Endothelial cell of umbilical vein (primary cell): ENCODE measurements around the gene PRSS33. TPM values are rescaled to one million over a fixed set of nuclear protein-coding genes. Genes with fewer than 3 reads are reported as not detected.

Experiments used
- BruUV-seq: library from RNA; stranded (reverse); fragments of 400-500 nt; replicated peaks from 2 replicates; lab custom pipeline; 2021; lab: Mats Ljungman, UMichigan
- CTCF ChIA-PET: fragments of 300-600, 350-600 bp; sonication (Branson Sonifier 250); formaldehyde crosslinking; loops from one replicate; lab custom pipeline; 2021; ENCODE audit warnings: antibody characterized with exemption, inconsistent platforms; lab: Charles Lee
- POLR2A ChIA-PET: fragments of 300-600, 350-600 bp; sonication (Branson Sonifier 250); formaldehyde crosslinking; loops from one replicate; lab custom pipeline; 2021; ENCODE audit warnings: antibody characterized with exemption, inconsistent platforms; lab: Charles Lee
- DNase-seq: peaks from one replicate; pipeline ENCODE4 v3.0.0-alpha.2; 2011; ENCODE audit warnings: low read depth, low spot score
- FAIRE-seq: peaks from 2 replicates; lab custom pipeline; 2011; peaks lifted over from hg19 to GRCh38; lab: Jason Lieb, UNC
- H2AFZ ChIP-seq: 2 replicates; pipeline ENCODE4 v1.6.0; 2012; ENCODE audit warnings: low read depth, low read length, control low read depth, inconsistent platforms
- H3K27ac ChIP-seq: 2 replicates; pipeline ENCODE4 v1.5.1; 2011; ENCODE audit warnings: low read depth, mild to moderate bottlenecking, control low read depth, low read length, moderate library complexity; ENCODE audit not compliant: insufficient read depth
- H3K27me3 ChIP-seq, 2 experiments: 2 replicates each; pipeline versions ENCODE4 v1.6.0 to v1.6.1; 2011; ENCODE audit warnings: low read length in 2 of 2, mixed read lengths in 1 of 2; ENCODE audit not compliant: control insufficient read depth in 2 of 2, insufficient read depth in 2 of 2
- H3K36me3 ChIP-seq, 2 experiments: 2 replicates in 1 of 2; 3 replicates in 1 of 2; pipeline ENCODE4 v1.5.1; 2011; ENCODE audit warnings: low read length in 2 of 2, mild to moderate bottlenecking in 1 of 2, moderate library complexity in 1 of 2; ENCODE audit not compliant: control insufficient read depth in 2 of 2, insufficient read depth in 2 of 2; ENCODE audit errors: extremely low read depth in 1 of 2
- H3K4me1 ChIP-seq: 3 replicates; pipeline ENCODE4 v1.5.1; 2011; ENCODE audit warnings: mild to moderate bottlenecking, low read length; ENCODE audit not compliant: control insufficient read depth, insufficient read depth; ENCODE audit errors: extremely low read depth
- H3K4me2 ChIP-seq: 2 replicates; pipeline ENCODE4 v1.6.1; 2011; ENCODE audit warnings: low read length, control low read depth, mixed read lengths; ENCODE audit not compliant: insufficient read depth
- H3K4me3 ChIP-seq, 3 experiments: fragments of 200-600 bp in 1 of 3; sonication (generic), shearing (Covaris generic) in 1 of 3; replicated peaks in 1 of 3; 2 replicates each; pipeline ENCODE4 v1.5.1; 2011 to 2016; ENCODE audit warnings: control low read depth in 3 of 3, low read length in 3 of 3, mild to moderate bottlenecking in 2 of 3, inconsistent platforms in 1 of 3, low read depth in 1 of 3, moderate library complexity in 1 of 3; ENCODE audit not compliant: insufficient read depth in 1 of 3
- H3K79me2 ChIP-seq: 2 replicates; pipeline ENCODE4 v1.6.0; 2012; ENCODE audit warnings: low read length, inconsistent platforms; ENCODE audit not compliant: control insufficient read depth, insufficient read depth
- H3K9ac ChIP-seq: replicated peaks from 2 replicates; pipeline ENCODE3; 2011; ENCODE audit warnings: low read length, control low read depth; ENCODE audit not compliant: insufficient read depth; ENCODE audit errors: extremely low read depth
- H3K9me1 ChIP-seq: replicated peaks from 3 replicates; pipeline ENCODE4 v1.6.0; 2011; ENCODE audit warnings: mild to moderate bottlenecking, low read length; ENCODE audit not compliant: control insufficient read depth, insufficient read depth; ENCODE audit errors: extremely low read depth
- H3K9me3 ChIP-seq: replicated peaks from 2 replicates; pipeline ENCODE4 v1.5.1; 2012; ENCODE audit warnings: low read length, inconsistent platforms; ENCODE audit not compliant: control insufficient read depth, insufficient read depth
- H4K20me1 ChIP-seq: replicated peaks from 2 replicates; pipeline ENCODE3; 2011; ENCODE audit warnings: mild to moderate bottlenecking, low read length; ENCODE audit not compliant: control insufficient read depth, insufficient read depth; ENCODE audit errors: extremely low read depth
- EZH2 ChIP-seq: IDR thresholded peaks from 2 replicates; pipeline ENCODE4 v1.6.1; 2012; ENCODE audit warnings: borderline replicate concordance, low read depth, mild to moderate bottlenecking, moderate library complexity, low read length, inconsistent platforms; ENCODE audit not compliant: severe bottlenecking
- FOS ChIP-seq: IDR thresholded peaks from 2 replicates; pipeline ENCODE4 v1.6.1; 2011; ENCODE audit warnings: mild to moderate bottlenecking, low read length, moderate library complexity, borderline replicate concordance; ENCODE audit not compliant: insufficient read depth
- GATA2 ChIP-seq: IDR thresholded peaks from 2 replicates; pipeline ENCODE4 v1.7.0; 2011; ENCODE audit warnings: low read depth, mild to moderate bottlenecking, moderate library complexity, mixed read lengths, low read length; ENCODE audit not compliant: insufficient read length, insufficient read depth
- JUN ChIP-seq: IDR thresholded peaks from 2 replicates; pipeline ENCODE4 v1.6.1; 2011; ENCODE audit warnings: borderline replicate concordance, low read depth; ENCODE audit not compliant: insufficient read length, insufficient read depth
- MYC ChIP-seq: IDR thresholded peaks from one replicate; pipeline ENCODE4 v1.6.1; 2011; ENCODE audit warnings: mild to moderate bottlenecking, low read depth, low read length
- POLR2A ChIP-seq: IDR thresholded peaks from 2 replicates; pipeline ENCODE4 v1.6.1; 2012; ENCODE audit warnings: low read depth, mild to moderate bottlenecking, control low read depth, low read length
- POLR2AphosphoS5 ChIP-seq: IDR thresholded peaks from 2 replicates; pipeline ENCODE4 v1.6.1; 2012; ENCODE audit warnings: low read depth, mild to moderate bottlenecking, control low read depth, low read length, moderate library complexity; ENCODE audit not compliant: insufficient read depth
- dilution Hi-C: fragments of 300-500 bp; cut with MboI; formaldehyde crosslinking; loops from one replicate; pipeline ENCODE4 v1.15.0; 2019; ENCODE audit warnings: low sequenced_read_pairs; ENCODE audit not compliant: extremely low pct_ligation_motif_present
- intact Hi-C: fragments of 100-400 bp; cut with micrococcal nuclease; formaldehyde crosslinking; loops from one replicate; pipeline ENCODE4 v1.10.0; 2022
- polyA plus RNA-seq, 4 experiments: library from polyadenylated mRNA; depleted of rRNA in 3 of 4; stranded (reverse) in 3 of 4; unstranded in 1 of 4; fragments of >200 nt; gene quantifications; 2 replicates each; pipeline versions ENCODE4 v1.2.1 to v1.2.3, GENCODE V29; 2011 to 2012; ENCODE audit warnings: missing spikeins in 1 of 4
- total RNA-seq: library from RNA; stranded (reverse); gene quantifications from 2 replicates; pipeline ENCODE4 v1.2.3, GENCODE V29; 2021
- TF ChIP-seq, protein P1 (sequence below), 2 donors: IDR thresholded peaks; 1 replicate in 1 of 2; 2 replicates in 1 of 2; pipeline ENCODE4 v1.5.1; 2011; ENCODE audit warnings: low read length in 2 of 2, mild to moderate bottlenecking in 2 of 2, moderate library complexity in 2 of 2, control low read depth in 1 of 2, inconsistent platforms in 1 of 2, low read depth in 1 of 2; ENCODE audit not compliant: insufficient read depth in 1 of 2; ENCODE audit errors: extremely low read depth in 1 of 2
- TF ChIP-seq, protein P2 (sequence below): IDR thresholded peaks from 2 replicates; pipeline ENCODE4 v1.6.1; 2011; ENCODE audit not compliant: insufficient read depth, insufficient read length

The PRSS33 gene
- total and polyA plus RNA-seq, 2 donors (not counting 3 experiments of a cell fraction or from before 2014, with no cell fraction given): not detected

DNA sequence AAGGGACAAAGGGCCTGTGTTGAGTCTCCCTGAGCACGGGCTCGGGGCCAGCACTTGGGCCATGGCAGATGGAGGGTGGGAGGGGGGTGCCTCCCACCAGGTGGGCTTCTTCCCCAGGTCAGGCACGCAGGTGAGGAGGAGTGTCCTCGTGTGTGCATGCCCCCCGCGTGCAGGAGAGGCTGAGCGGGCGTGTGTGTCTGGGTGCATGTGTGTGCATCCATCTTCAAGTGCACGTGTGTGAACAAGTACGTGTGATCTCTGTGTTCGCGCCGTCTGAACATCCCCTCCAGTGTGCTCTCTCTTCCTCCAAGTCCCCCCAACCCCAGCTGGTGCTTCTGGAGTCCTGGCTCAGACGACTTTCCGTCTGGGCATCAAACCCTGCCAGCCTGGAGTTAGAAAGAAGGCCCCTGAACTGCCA is 40.0 kb upstream of the PRSS33 start:
- POLR2A ChIA-PET: no interaction called here
- Histone ChIP-seq H4K20me1 (no peaks in the 10 kb centered on the region), H3K4me1 (peaks cover 2% of the 10 kb centered on the region), H3K9me1 (no peaks in the 10 kb centered on the region), H3K9me3 (no peaks in the 10 kb centered on the region), H3K79me2 (no peaks in the 10 kb centered on the region), H3K36me3 (no peaks in the 10 kb centered on the region), H3K4me3 (no peak overlapping the region), H3K4me2 (no peak overlapping the region), H3K9ac (no peak overlapping the region), H3K27me3 (no peaks in the 10 kb centered on the region), H3K27ac (no peak overlapping the region), H2AFZ (no peak overlapping the region)
- TF ChIP-seq, protein P1, sequence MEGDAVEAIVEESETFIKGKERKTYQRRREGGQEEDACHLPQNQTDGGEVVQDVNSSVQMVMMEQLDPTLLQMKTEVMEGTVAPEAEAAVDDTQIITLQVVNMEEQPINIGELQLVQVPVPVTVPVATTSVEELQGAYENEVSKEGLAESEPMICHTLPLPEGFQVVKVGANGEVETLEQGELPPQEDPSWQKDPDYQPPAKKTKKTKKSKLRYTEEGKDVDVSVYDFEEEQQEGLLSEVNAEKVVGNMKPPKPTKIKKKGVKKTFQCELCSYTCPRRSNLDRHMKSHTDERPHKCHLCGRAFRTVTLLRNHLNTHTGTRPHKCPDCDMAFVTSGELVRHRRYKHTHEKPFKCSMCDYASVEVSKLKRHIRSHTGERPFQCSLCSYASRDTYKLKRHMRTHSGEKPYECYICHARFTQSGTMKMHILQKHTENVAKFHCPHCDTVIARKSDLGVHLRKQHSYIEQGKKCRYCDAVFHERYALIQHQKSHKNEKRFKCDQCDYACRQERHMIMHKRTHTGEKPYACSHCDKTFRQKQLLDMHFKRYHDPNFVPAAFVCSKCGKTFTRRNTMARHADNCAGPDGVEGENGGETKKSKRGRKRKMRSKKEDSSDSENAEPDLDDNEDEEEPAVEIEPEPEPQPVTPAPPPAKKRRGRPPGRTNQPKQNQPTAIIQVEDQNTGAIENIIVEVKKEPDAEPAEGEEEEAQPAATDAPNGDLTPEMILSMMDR (IDR thresholded peaks at IDR 0.05; ENCODE audit: extremely low read depth in 1 of 2, insufficient read depth in 1 of 2, low read depth in 1 of 2, low read length in 2 of 2): no peak
- TF ChIP-seq, protein P2, sequence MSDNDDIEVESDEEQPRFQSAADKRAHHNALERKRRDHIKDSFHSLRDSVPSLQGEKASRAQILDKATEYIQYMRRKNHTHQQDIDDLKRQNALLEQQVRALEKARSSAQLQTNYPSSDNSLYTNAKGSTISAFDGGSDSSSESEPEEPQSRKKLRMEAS: no peak
- no peak for TF ChIP-seq MYC
- TF ChIP-seq POLR2A: no peak
- no peak for TF ChIP-seq POLR2AphosphoS5
- no peak for TF ChIP-seq GATA2
- no peak for TF ChIP-seq FOS
- TF ChIP-seq JUN: no peak
- no peak for TF ChIP-seq EZH2
- dilution Hi-C loops: no loop called here
- no peak for FAIRE-seq
- no TSS peak for BruUV-seq
- no peak for DNase-seq
- CTCF ChIA-PET: interaction anchor here (1.4 kb wide), 1 partner anchor 11 kb away, joined by 8 read pairs; no protein-coding TSS in a partner anchor
- intact Hi-C loops: no loop called here
